Stimulated activated CD8-positive, alpha-beta memory T cell treated with anti-CD3 and anti-CD28 coated beads, Interleukin-7, amount 100 ng/mL, for 4 hours (primary cell): ENCODE measurements around the gene CUBN.

Experiments
- DNase-seq, 2 donors: peaks; one replicate each; pipeline ENCODE4 v3.0.0-alpha.2; 2020; ENCODE audit warnings: low read depth in 2 of 2

CUBN gene

GRCh38 chr10:16789261-16789660 lies 340.4 kb downstream of the CUBN start:
- no peak for DNase-seq

DNA sequence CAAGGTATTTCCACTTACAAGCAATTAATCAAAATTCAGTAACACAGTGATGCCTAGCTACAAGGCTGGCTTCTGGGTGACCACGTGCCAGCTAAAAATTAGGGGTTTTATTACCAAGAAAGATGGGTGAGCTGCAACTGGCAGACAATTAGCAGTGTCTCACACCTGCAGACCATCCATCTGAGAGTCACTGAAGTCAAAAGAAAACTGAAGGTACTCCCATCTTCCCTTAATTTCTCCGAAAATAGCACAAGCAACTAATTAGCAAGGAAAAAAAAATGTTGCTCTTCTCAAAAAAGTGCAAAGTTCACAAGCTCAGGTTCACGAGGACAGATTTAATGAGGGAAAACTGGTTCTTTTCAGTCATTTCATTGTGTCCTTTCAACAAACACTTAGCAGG lies 340.8 kb downstream of the CUBN start:
- DNase-seq: no peak

GRCh38 chr10:16788125-16788524 lies 341.5 kb downstream of the CUBN start:
- no peak for DNase-seq

GRCh38 chr10:16787361-16787791 lies 342.2 kb downstream of the CUBN start:
- peak; percentile 53 to 76 for DNase-seq

DNA sequence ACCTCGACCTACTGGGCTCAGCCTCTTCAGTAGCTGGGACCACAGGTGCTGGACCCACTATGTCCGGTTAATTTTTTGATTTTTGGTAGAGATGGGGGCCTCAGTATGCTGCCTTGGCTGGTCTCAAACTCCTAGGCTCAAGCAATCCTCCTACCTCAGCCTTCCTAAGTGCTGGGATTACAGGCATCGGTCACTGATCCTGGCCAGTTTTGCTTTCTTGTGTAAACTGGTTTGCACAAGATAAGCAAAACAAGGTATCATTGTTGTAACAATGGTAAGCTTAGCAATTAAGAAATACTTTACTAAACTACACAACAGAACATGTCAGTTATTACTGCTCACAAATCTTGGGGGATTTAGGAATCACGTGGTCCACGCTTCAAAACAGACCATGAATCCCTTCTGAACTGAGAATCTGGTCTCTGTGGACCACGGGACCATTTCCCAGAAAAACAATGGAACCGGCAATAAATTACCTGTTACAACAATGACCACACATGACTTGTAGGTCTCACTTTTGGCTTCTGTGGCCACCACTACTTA lies 349.2 kb downstream of the CUBN start:
- no peak for DNase-seq

GRCh38 chr10:16779384-16779915 lies 350.2 kb downstream of the CUBN start:
- DNase-seq: peak; percentile 45 to 76

DNA sequence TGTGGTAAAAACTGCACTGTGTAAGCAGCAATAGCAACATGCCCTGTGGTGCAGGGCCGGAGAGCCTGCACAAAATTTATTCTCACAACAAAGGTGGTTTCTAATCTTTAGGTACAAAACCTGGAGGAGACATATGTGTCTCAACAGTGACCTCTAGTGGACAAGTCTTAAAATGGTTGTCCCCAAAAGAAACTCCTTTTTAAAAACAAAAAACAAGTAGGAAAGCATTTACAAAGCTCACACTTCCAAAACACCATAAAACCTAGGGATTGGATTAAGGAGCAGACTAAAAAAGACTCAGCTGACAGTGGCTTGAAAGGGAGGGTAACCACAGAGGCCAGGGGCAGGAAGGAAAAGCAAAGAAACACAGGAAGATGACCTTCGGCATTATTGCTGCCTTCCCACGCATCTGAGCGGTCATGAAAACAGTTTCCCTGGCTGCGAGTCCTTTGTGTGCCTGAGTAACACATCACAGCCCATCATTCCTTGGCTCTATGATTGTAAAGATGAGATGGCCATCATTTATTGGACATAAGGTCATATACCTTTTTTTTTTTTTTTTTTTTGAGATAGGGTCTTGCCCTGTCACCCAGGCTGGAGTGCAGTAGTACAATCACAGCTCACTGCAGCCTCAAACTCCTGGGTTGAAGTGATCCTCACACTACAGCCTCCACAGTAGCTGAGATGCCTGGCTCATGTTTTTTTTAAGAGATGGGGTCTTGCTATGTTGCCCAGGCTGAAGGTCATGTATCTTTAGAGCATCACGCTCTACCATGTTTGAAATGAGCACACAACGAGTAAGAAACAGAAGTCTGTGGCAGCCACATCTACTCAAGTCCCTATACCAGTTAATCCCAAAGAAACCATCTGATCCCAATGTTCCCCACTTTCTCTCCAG lies 351.9 kb downstream of the CUBN start:
- DNase-seq: no peak

- no peak for DNase-seq
These were observed 352.7 kb downstream of the CUBN start for GRCh38 chr10:16776896-16777295.
